GM21423 (cell line): ENCODE data around the gene CADM2.

Experiments used
- ATAC-seq: cut with Tn5 transposase; IDR thresholded peaks from one replicate; pipeline ENCODE4 v1.9.1; 2021; ENCODE audit warnings: mild to moderate bottlenecking, moderate library complexity; ENCODE audit not compliant: unreplicated experiment

The CADM2 gene

GRCh38 chr3:85303156-85303555, 344.4 kb downstream of the CADM2 start:
- no peak for ATAC-seq

GRCh38 chr3:85304360-85304964, 345.7 kb downstream of the CADM2 start:
- no peak for ATAC-seq

- ATAC-seq = no peak
Measured at GRCh38 chr3:85312331-85312730, 353.5 kb downstream of the CADM2 start.

- ATAC-seq = no peak
Measured at GRCh38 chr3:85313380-85313779, 354.6 kb downstream of the CADM2 start.

GRCh38 chr3:85316252-85316651, 357.5 kb downstream of the CADM2 start:
- ATAC-seq = no peak

GRCh38 chr3:85321892-85322291, 363.1 kb downstream of the CADM2 start:
- ATAC-seq = no peak

GRCh38 chr3:85330071-85330470, 371.3 kb downstream of the CADM2 start:
- ATAC-seq = no peak

GRCh38 chr3:85337895-85338294, 379.1 kb downstream of the CADM2 start:
- no peak for ATAC-seq

GRCh38 chr3:85342915-85343314, 384.1 kb downstream of the CADM2 start:
- no peak for ATAC-seq

- ATAC-seq = no peak
Measured at GRCh38 chr3:85355572-85355971, 396.8 kb downstream of the CADM2 start.

- ATAC-seq = no peak
Measured at GRCh38 chr3:85360742-85361387, 402.1 kb downstream of the CADM2 start.

GRCh38 chr3:85364296-85364909, 405.6 kb downstream of the CADM2 start:
- ATAC-seq = no peak

GRCh38 chr3:85370341-85370740, 411.6 kb downstream of the CADM2 start:
- ATAC-seq = no peak

- ATAC-seq = no peak
Measured at GRCh38 chr3:85376131-85376530, 417.3 kb downstream of the CADM2 start.

- no peak for ATAC-seq
Measured at GRCh38 chr3:85377115-85377514, 418.3 kb downstream of the CADM2 start.

- ATAC-seq = no peak
Measured at GRCh38 chr3:85384372-85384771, 425.6 kb downstream of the CADM2 start.

- no peak for ATAC-seq
Measured at GRCh38 chr3:85387913-85388505, 429.2 kb downstream of the CADM2 start.

- ATAC-seq = no peak
Measured at GRCh38 chr3:85394424-85394823, 435.6 kb downstream of the CADM2 start.

- no peak for ATAC-seq
Measured at GRCh38 chr3:85397434-85397833, 438.6 kb downstream of the CADM2 start.

- no peak for ATAC-seq
Measured at GRCh38 chr3:85426121-85426520, 467.3 kb downstream of the CADM2 start.

GRCh38 chr3:85427467-85427866, 468.7 kb downstream of the CADM2 start:
- ATAC-seq = no peak

GRCh38 chr3:85432081-85432480, 473.3 kb downstream of the CADM2 start:
- no peak for ATAC-seq
